Stomach smooth muscle (tissue), 2 donors: Measurements from ENCODE around the gene NOTCH1.

ENCODE experiments used
- H3K27ac ChIP-seq: one replicate; pipeline ENCODE4 v1.7.0; 2013; ENCODE audit warnings: mild to moderate bottlenecking, low read length, inconsistent platforms
- H3K27me3 ChIP-seq, 2 donors: one replicate each; pipeline ENCODE4 v1.7.0; 2013; ENCODE audit warnings: low read length in 2 of 2; ENCODE audit not compliant: insufficient read depth in 2 of 2, control insufficient read depth in 1 of 2
- H3K36me3 ChIP-seq, 2 donors: one replicate each; pipeline ENCODE4 v1.7.0; 2013; ENCODE audit warnings: low read length in 2 of 2; ENCODE audit not compliant: control insufficient read depth in 2 of 2, insufficient read depth in 2 of 2
- H3K4me1 ChIP-seq: one replicate; pipeline ENCODE4 v1.7.0; 2013; ENCODE audit warnings: low read length; ENCODE audit not compliant: control insufficient read depth, insufficient read depth
- H3K4me3 ChIP-seq, 2 donors: one replicate each; pipeline ENCODE4 v1.7.0; 2013; ENCODE audit warnings: low read length in 2 of 2
- H3K9ac ChIP-seq, 2 donors: one replicate each; pipeline ENCODE4 v1.7.0; 2013; ENCODE audit warnings: low read length in 2 of 2, mild to moderate bottlenecking in 1 of 2
- H3K9me3 ChIP-seq, 2 donors: one replicate each; pipeline ENCODE4 v1.7.0; 2013; ENCODE audit warnings: low read length in 2 of 2; ENCODE audit not compliant: control insufficient read depth in 2 of 2
- donor health status: healthy.
- donor health status: Pancreatic carcinoma.

Gene NOTCH1

DNA sequence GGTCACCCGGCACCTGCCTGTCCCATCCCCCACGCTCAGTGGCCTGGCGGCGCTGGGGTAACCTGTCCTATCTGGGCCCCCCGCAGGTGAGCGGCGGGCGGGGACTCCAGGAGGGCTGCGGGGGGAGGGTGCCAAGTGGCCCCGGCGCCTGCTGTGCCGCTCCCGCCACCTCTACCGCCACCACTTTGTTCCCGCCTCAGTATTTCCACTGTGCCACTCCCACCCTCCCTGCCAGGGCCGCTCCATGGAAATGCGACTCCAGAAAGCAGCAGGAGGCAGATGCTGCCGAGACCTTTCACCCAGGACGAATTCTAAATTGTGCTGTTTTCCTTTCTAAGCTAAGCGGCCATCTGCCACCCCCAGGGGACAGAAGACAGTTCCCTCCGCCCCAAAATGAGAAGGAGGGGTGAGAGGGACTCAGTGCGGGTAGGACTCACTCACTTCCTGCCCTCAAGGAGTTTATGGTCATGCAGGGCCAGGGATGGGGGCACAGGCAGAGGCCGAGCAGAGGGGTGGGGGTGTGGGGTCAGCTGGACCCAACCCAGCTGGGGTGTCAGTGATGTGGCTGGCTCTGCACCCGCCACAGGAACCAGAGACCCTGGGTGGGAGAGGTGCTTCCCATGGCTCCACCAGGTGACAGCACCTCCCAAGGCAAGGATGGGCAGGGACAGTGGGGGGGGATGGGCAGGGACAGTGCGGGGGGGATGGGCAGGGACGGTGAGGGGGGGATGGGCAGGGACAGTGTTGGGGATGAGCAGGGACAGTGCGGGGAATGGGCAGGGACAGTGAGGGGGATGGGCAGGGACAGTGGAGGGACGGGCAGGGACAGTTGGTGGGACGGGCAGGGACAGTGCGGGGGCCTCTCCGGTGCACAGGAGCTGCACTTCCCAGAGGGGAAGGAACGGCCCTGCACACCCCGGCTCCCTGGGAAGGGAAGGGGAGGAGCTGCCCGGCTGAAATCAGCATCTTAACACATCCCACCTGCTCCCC lies 17.8 kb downstream of the NOTCH1 start:
- no peak overlapping the region for H3K4me3 ChIP-seq
- H3K27ac ChIP-seq, result no peak overlapping the region
- H3K4me1 ChIP-seq, result peaks cover 76% of the 10 kb centered on the region
- no peaks in the 10 kb centered on the region for H3K9me3 ChIP-seq
- no peak overlapping the region for H3K9ac ChIP-seq
- H3K36me3 ChIP-seq, result no peaks in the 10 kb centered on the region
- no peaks in the 10 kb centered on the region for H3K27me3 ChIP-seq

DNA sequence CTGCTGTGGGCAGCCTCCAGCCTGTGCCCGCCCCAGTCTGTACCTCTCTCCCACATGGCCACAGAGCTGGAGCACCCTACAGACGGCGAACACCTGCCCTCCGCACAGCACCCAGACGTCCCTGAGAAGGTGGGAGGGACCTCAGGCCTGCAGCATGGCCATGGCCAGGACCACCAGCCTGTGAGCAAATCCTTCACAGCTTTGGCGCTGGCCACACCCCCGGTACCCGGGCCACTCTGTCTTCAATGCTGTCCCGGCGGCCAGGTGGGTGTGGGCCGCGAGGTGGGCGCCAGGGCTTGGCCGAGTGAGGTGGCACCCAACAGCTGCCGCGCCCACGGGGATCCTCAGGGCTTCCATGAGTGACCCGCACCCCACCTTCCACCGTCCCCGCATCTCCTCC lies 18.7 kb downstream of the NOTCH1 start:
- no peak overlapping the region for H3K9ac ChIP-seq
- no peak overlapping the region for H3K4me3 ChIP-seq
- H3K4me1 ChIP-seq, result peaks cover 74% of the 10 kb centered on the region

DNA sequence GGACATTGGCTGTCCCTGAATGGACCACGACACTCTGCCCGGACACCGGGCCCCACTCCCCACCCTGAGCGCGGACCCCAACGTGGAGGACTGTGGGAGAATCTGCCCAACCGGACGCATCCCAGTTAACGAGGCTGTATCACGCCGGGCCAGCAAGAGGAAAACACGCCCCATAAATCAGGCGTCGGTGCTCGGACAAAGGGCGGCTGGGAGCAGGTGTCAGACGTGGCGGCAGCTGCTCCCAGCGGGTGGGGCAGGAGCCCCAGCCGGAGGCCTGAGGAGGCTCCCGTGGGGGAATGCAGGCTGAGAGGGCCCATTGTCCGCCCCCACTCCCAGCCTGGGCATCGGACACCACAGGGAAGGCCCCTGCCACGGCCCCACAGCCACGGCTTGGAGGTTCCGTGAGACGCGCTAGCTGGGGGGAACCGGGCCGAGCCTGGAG lies 19.2 kb downstream of the NOTCH1 start:
- Histone ChIP-seq H3K27me3 (no peaks in the 10 kb centered on the region), H3K27ac (peak overlapping the region; percentile 62), H3K9ac (no peak overlapping the region), H3K4me3 (no peak overlapping the region), H3K9me3 (no peaks in the 10 kb centered on the region), H3K4me1 (peaks cover 69% of the 10 kb centered on the region), H3K36me3 (peaks cover 0 to 2% of the 10 kb centered on the region in 2 donors)

More for the DNA sequence above, 18.7 kb downstream of the NOTCH1 start:
- Histone ChIP-seq H3K9me3 (no peaks in the 10 kb centered on the region), H3K36me3 (peaks cover 0 to 2% of the 10 kb centered on the region in 2 donors), H3K27ac (no peak overlapping the region), H3K27me3 (no peaks in the 10 kb centered on the region)

DNA sequence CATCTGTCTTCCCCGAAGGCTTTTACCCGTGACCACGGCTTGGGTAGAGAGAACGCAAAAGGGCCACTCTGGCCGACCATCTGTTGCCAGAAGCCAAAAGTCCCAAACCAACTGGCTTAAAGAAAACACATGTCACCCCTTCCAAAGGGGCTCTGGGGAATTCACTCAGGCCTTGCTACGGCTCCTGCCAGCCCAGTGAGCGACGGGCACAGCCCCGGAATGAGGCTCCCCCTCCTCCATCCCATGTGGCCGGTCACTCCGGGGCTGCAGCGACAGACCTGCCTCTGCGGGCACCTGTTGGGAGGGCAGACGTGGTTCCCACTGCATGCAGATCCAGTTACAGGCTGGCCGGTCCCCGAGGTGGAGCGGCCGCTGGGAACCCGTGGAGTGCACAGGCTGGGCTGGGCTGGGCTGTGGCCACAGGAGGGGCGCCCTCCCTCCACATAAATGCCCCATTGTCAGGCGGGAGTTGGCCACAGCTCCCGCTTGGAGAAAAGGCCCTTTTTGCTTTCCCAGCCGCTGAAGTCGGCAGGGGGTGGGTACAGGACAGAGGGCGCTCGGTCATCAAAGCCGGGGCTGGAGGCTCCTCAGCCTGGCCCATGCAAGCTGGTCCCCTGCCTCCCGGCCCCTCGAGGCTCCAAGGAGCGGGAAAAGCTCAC lies 19.9 kb downstream of the NOTCH1 start:
- Histone ChIP-seq H3K4me3 (peak overlapping the region in 1 of 2 donors; percentile 40), H3K4me1 (peaks cover 62% of the 10 kb centered on the region), H3K27ac (peak overlapping the region; percentile 62)

DNA sequence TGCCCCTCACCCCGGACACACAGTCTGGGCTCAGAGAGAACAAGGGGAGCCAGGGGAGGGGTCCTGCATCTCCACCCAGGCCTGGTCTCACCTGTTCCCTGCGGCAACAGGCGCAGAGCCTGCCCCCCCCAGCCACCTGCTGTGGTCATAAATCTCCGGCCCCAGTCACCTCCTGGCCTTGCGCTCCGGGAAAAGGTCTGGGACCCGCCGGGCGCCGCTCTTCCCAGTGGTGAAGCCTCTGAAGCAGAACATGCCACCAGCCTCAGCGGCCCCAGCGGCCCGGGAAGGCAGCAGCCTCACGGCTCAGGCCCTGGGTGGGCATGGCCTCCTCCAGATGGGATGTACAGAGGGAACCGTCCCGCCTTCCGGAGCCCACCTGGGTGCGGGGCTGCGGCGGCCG lies 20.6 kb downstream of the NOTCH1 start:
- no peak overlapping the region for H3K4me3 ChIP-seq
- H3K4me1 ChIP-seq, result peaks cover 54% of the 10 kb centered on the region
- H3K27me3 ChIP-seq, result no peaks in the 10 kb centered on the region
- H3K9ac ChIP-seq, result no peak overlapping the region
- H3K27ac ChIP-seq, result no peak overlapping the region
- H3K36me3 ChIP-seq, result peaks cover 0 to 2% of the 10 kb centered on the region in 2 donors
- no peaks in the 10 kb centered on the region for H3K9me3 ChIP-seq

More for the DNA sequence above, 19.9 kb downstream of the NOTCH1 start:
- Histone ChIP-seq H3K36me3 (peaks cover 0 to 2% of the 10 kb centered on the region in 2 donors), H3K9ac (no peak overlapping the region), H3K9me3 (no peaks in the 10 kb centered on the region), H3K27me3 (no peaks in the 10 kb centered on the region)

DNA sequence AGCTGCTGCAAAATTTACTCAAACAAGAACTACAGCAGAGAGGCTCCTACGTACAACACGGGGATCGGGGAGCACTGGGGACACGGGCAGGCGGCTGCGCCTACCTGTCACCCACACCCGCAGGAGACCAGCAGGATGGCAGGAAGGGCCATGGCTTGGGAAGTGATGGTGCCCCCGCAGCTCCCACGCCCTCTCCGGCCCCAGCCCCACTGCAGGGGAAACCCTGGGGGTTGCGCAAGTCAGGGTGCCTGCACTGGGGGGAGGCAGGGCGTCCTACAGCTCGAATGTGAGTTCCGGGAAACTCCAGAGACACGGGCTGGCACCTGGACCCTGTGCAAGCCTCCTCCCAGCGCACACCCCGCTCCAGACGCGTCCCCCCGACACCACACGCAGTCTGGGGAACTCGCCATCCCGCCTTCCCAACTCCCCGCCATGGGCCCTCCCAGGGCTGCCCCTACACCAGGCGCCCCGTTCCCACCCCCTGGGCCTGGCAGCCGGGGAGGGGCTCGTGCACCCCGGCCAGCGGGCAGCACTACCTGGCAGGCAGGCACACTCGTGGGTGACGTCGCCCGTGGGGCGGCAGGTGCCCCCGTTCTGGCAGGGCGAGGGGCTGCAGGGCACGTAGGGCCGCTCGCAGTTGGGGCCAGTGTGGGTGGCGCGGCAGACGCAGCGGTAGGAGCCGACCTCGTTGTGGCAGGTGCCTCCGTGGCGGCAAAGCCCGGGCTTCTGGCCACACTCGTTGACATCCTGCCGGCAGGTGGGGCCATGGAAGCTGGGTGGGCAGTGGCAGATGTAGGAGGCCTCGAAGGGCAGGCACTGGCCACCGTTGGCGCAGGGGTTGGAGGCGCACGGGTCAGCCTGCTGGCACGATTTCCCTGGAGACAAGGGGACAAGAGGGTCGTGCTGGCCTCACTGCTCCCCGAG lies 23.3 kb downstream of the NOTCH1 start:
- H3K36me3 ChIP-seq, result peaks cover 16 to 17% of the 10 kb centered on the region in 2 donors

DNA sequence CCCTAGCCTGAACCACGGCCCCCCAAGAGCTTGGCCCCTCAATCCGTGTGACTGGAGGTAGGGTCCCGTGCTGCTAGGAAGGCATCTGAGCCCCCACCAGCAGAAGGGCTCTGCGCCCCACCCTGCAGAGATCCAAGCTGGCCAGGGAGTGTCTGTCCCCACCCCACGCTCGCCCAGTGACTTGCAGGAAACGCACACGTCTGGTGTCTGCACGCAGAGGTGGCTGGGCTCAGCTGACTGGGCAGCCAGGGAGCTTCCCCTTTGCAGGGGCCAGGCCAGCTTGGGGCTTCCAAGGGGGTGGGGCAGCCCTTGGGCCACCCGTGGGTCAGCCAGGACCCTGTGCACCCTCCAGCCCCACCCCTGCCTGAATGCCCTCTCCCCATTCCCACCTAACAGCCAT lies 24.3 kb downstream of the NOTCH1 start:
- Histone ChIP-seq H3K4me1 (peaks cover 20% of the 10 kb centered on the region), H3K9ac (no peak overlapping the region), H3K9me3 (no peaks in the 10 kb centered on the region), H3K4me3 (no peak overlapping the region), H3K27me3 (no peaks in the 10 kb centered on the region), H3K36me3 (peaks cover 19 to 20% of the 10 kb centered on the region in 2 donors), H3K27ac (no peak overlapping the region)

More for the DNA sequence above, 23.3 kb downstream of the NOTCH1 start:
- Histone ChIP-seq H3K9me3 (no peaks in the 10 kb centered on the region), H3K4me1 (peaks cover 30% of the 10 kb centered on the region), H3K27ac (no peak overlapping the region), H3K9ac (no peak overlapping the region), H3K4me3 (no peak overlapping the region), H3K27me3 (no peaks in the 10 kb centered on the region)

DNA sequence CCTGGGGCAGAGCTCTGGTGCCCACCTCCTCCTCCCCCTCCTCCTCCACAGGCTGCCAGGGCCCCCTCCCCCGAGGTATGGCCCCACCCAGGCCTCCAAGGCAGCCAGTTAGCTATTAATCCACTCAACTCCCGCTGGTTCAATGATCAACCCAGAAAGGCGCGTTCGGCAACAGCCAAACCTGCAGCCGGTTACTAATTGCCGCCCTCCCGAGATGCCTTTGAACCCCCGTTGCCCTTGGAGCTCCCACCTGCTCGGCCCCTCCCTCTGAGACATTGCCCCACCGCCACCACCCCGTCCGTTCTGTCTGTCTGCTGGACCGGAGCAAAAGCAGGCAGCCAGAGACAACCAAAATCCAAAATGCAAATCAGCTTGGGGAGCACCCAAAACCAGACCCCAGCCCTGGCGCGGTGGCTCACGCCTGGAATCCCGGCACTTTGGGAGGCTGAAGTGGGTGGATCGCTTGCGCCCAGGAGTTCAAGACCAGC lies 25.8 kb downstream of the NOTCH1 start:
- Histone ChIP-seq H3K36me3 (peaks cover 23 to 27% of the 10 kb centered on the region in 2 donors), H3K4me1 (peaks cover 14% of the 10 kb centered on the region), H3K4me3 (no peak overlapping the region), H3K27me3 (no peaks in the 10 kb centered on the region), H3K9me3 (no peaks in the 10 kb centered on the region), H3K9ac (no peak overlapping the region), H3K27ac (no peak overlapping the region)

DNA sequence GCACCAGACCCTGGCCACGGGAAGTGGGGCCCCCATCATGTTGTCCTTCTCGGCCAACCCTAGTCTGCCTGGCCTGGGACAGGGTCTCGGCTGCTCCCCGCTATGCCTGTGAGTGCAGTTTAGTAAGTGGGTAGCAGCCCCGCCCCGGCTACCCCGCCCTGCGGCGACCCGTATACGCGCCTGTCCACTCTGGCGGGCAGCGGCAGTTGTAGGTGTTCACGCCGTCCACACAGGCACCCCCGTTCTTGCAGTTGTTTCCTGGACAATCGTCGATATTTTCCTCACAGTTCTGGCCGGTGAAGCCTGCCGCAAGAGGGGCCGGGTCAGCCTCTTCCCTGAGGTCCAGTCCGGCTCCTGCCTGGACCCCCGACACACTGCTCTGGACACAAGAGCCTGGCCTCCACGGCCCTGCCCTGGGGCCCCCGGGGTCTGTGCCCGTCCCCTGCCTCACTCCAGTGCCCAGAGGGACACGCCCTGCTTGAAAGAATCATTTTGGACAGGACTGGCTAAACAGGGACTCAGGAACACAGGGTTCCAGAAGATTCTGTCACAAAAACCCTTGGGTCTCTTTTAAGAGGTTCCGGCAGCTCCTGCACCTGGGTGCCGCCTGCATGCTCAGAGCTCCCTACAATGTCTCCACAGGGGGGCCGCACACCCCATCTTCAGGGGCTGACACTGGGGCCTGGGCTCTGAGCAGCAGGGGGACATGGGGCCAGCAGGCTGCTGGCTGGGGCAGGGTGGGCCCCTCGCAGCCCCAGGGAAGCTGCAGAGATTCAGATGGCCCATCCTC lies 26.4 kb downstream of the NOTCH1 start:
- no peak overlapping the region for H3K27ac ChIP-seq
- no peaks in the 10 kb centered on the region for H3K27me3 ChIP-seq
- peaks cover 29 to 33% of the 10 kb centered on the region in 2 donors for H3K36me3 ChIP-seq
- H3K9ac ChIP-seq, result no peak overlapping the region
- H3K4me3 ChIP-seq, result no peak overlapping the region
- H3K9me3 ChIP-seq, result no peaks in the 10 kb centered on the region
- H3K4me1 ChIP-seq, result peaks cover 14% of the 10 kb centered on the region
